ENCODE results near the gene FCHSD2. TPM values are rescaled to one million over a fixed set of nuclear protein-coding genes. Genes with fewer than 3 reads are reported as not detected.
"Not testable (repeated sequence)": the region's sequence is repeated elsewhere in the genome, so short reads cannot be mapped to it uniquely, and the experiment has no call there.

The FCHSD2 gene
- total RNA-seq, 1 donor from 2014 or later, result 20.4 TPM

DNA sequence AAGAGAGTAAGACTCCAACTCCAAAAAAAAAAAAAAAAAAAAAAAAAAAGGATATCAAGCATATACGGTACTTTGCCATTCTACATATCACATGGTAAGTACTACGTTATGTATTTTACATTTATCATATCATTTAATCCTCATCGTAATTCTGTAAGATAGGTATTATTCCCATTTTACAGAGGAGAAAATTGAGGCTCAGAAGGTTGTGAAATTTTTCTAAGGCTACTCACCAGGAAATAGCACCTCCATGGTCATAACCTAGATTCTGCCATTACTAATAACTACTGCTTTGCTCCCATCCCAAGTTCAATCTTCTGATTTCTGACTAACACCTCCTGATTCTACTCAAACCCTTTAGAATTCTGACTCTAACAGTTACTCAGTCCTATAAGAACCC lies 138.0 kb downstream of the FCHSD2 start:
- Mint-ChIP-seq H3K27me3 (no peaks in the 10 kb centered on the region), H3K4me3 (no peak overlapping the region), H3K4me1 (peaks cover 1% of the 10 kb centered on the region), H3K9me3 (peaks cover 7% of the 10 kb centered on the region), H3K36me3 (ENCODE audit: low read depth) (peaks cover 33% of the 10 kb centered on the region), H3K27ac (no peak overlapping the region)
- intact Hi-C loops (cut with micrococcal nuclease), result no loop called here
- DNase-seq, result no peak

DNA sequence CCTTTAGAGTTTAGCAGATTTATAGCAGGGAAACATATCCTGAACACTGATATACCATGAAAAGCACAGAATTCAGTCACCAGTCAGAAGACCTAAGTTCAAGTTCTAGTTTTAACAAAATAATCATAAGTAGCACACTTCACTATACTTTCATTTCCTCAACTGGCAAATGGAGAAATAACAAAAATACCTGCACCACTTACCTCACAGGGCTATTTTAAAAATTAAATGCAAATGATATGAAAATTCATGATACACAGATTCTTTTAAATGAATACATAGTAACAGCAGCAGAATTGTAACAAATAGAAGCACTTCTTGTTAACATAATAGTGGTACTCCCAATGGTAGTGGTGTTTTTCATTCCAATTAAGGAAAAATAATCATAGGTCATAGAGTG lies 139.0 kb downstream of the FCHSD2 start:
- H3K9me3 Mint-ChIP-seq, result peaks cover 7% of the 10 kb centered on the region
- H3K27ac Mint-ChIP-seq, result no peak overlapping the region
- peaks cover 27% of the 10 kb centered on the region for H3K36me3 Mint-ChIP-seq (ENCODE audit: low read depth)
- no peak for DNase-seq
- no peaks in the 10 kb centered on the region for H3K27me3 Mint-ChIP-seq
- no peak overlapping the region for H3K4me3 Mint-ChIP-seq
- intact Hi-C loops (cut with micrococcal nuclease), result no loop called here
- peaks cover 1% of the 10 kb centered on the region for H3K4me1 Mint-ChIP-seq

- Mint-ChIP-seq H3K9me3 (peaks cover 7% of the 10 kb centered on the region), H3K4me1 (peaks cover 1% of the 10 kb centered on the region), H3K27ac (no peak overlapping the region), H3K4me3 (no peak overlapping the region), H3K36me3 (ENCODE audit: low read depth) (peaks cover 21% of the 10 kb centered on the region), H3K27me3 (no peaks in the 10 kb centered on the region)
- DNase-seq, result no peak
- intact Hi-C loops (cut with micrococcal nuclease), result no loop called here
Measured at GRCh38 chr11:73002214-73002613, 139.9 kb downstream of the FCHSD2 start.

DNA sequence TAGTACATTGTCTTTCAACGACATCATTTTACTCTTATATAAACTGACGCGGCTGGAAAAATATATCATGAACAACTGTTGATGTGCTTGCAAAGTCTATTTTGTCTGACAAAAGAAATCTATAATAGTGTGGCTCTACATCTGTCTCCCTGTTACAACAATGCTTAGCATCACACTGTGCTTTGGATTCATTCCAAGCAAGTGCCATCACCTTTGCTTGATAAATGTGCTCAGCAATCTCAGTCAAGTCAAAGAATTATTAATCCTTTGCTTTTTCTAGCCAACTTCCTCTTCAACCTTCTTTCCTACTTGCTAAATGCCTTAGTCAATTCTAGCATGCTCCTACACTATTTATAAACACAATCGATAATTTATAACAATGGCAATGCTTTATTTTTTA lies 140.5 kb downstream of the FCHSD2 start:
- H3K4me1 Mint-ChIP-seq, result peaks cover 1% of the 10 kb centered on the region
- no peak overlapping the region for H3K4me3 Mint-ChIP-seq
- H3K9me3 Mint-ChIP-seq, result peaks cover 6% of the 10 kb centered on the region
- H3K36me3 Mint-ChIP-seq (ENCODE audit: low read depth), result peaks cover 20% of the 10 kb centered on the region
- no peaks in the 10 kb centered on the region for H3K27me3 Mint-ChIP-seq
- DNase-seq, result no peak
- intact Hi-C loops (cut with micrococcal nuclease), result no loop called here
- no peak overlapping the region for H3K27ac Mint-ChIP-seq

DNA sequence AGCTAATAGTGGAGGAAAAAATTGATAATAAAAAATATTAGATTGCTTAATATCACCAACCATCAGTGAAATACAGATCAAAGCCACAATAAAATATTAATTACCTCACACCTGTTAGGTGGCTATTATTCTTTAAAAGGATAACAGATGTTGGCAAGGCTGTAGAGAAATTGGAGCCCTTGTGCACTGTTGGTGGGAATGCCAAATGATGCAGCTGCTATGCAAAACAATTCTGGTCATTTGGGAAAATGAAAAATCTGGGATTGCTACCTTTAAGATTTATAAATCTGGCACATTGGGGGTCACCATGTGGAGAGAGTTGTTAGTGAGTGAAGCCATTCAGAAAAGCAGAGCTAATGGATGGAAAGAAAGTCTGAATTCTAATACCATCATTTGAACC lies 143.4 kb downstream of the FCHSD2 start:
- no peak for DNase-seq
- Mint-ChIP-seq H3K4me3 (no peak overlapping the region), H3K36me3 (ENCODE audit: low read depth) (peaks cover 17% of the 10 kb centered on the region), H3K9me3 (no peaks in the 10 kb centered on the region), H3K27ac (no peak overlapping the region), H3K27me3 (no peaks in the 10 kb centered on the region), H3K4me1 (no peaks in the 10 kb centered on the region)
- intact Hi-C loops (cut with micrococcal nuclease), result no loop called here

- H3K4me1 Mint-ChIP-seq, result no peaks in the 10 kb centered on the region
- intact Hi-C loops (cut with micrococcal nuclease), result no loop called here
- no peak overlapping the region for H3K4me3 Mint-ChIP-seq
- H3K9me3 Mint-ChIP-seq, result no peaks in the 10 kb centered on the region
- no peak for DNase-seq
- peaks cover 20% of the 10 kb centered on the region for H3K36me3 Mint-ChIP-seq (ENCODE audit: low read depth)
- no peak overlapping the region for H3K27ac Mint-ChIP-seq
- H3K27me3 Mint-ChIP-seq, result no peaks in the 10 kb centered on the region
Measured at GRCh38 chr11:72996959-72997358, 145.2 kb downstream of the FCHSD2 start.

DNA sequence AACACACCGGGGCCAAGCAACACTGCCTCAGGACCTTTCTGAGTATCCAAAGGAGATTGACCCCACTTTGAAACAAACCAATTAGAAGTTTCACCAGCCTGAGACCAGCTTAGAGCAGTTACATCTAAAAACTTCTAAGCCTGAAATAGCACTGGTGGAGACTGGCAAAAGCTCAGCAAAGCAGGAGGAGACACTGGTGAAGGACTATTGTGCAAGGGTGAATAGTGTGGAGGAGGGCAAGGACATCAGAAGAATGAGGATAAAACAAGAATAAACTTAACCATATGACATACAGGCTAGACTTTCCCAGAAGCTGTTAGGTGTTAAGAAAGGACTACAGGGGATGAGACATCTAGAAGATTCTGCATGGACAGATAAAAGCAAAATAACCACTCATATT lies 152.4 kb downstream of the FCHSD2 start:
- no peak overlapping the region for H3K27ac Mint-ChIP-seq
- H3K9me3 Mint-ChIP-seq, result no peaks in the 10 kb centered on the region
- peaks cover 24% of the 10 kb centered on the region for H3K36me3 Mint-ChIP-seq (ENCODE audit: low read depth)
- H3K27me3 Mint-ChIP-seq, result no peaks in the 10 kb centered on the region
- H3K4me3 Mint-ChIP-seq, result no peak overlapping the region
- intact Hi-C loops (cut with micrococcal nuclease), result no loop called here
- H3K4me1 Mint-ChIP-seq, result peaks cover 10% of the 10 kb centered on the region
- DNase-seq, result no peak

DNA sequence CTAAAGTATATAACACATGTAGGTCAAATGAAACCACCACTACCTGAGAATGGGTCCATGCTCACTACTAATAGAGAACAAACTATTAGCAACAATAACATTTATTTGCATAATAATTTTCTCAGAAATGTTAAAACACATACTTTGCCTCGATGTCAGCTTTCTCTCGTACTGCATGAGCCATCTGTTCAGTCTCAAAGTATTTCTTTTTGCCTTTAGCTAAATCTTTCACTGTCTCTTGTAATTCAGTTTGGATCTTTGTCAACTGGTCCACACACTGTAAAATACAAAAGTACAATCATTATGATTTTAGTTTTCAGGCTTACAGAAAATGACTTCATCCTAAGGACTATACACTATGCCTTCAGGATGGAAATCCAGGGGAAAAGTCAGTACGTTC lies 153.3 kb downstream of the FCHSD2 start:
- H3K36me3 Mint-ChIP-seq (ENCODE audit: low read depth), result peaks cover 20% of the 10 kb centered on the region
- no peak overlapping the region for H3K27ac Mint-ChIP-seq
- no peaks in the 10 kb centered on the region for H3K9me3 Mint-ChIP-seq
- intact Hi-C loops (cut with micrococcal nuclease), result no loop called here
- no peak overlapping the region for H3K4me3 Mint-ChIP-seq
- peaks cover 10% of the 10 kb centered on the region for H3K4me1 Mint-ChIP-seq
- no peak for DNase-seq
- H3K27me3 Mint-ChIP-seq, result no peaks in the 10 kb centered on the region

DNA sequence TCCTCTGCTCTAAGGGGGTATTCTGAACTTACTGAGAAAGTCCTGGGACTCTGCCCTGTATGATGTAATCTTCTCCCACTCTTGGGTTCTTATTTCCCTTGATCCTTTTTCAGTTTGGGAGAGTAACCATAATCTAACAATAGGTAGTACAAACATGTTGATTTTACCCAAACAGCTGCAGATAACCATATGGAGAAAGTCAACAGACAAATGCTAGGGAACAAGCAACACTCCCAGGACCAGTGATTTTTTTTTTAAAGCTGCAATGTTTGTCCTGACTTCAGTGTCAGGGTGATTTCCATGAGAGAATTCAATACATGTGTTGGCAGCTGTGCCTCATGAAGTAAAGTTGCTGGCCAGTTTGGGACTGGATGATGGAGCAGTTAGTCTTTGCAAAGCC lies 156.5 kb downstream of the FCHSD2 start:
- H3K4me3 Mint-ChIP-seq, result no peak overlapping the region
- no peak for DNase-seq
- intact Hi-C loops (cut with micrococcal nuclease), result no loop called here
- peaks cover 13% of the 10 kb centered on the region for H3K4me1 Mint-ChIP-seq
- H3K27ac Mint-ChIP-seq, result no peak overlapping the region
- H3K9me3 Mint-ChIP-seq, result no peaks in the 10 kb centered on the region
- no peaks in the 10 kb centered on the region for H3K27me3 Mint-ChIP-seq
- H3K36me3 Mint-ChIP-seq (ENCODE audit: low read depth), result peaks cover 27% of the 10 kb centered on the region

DNA sequence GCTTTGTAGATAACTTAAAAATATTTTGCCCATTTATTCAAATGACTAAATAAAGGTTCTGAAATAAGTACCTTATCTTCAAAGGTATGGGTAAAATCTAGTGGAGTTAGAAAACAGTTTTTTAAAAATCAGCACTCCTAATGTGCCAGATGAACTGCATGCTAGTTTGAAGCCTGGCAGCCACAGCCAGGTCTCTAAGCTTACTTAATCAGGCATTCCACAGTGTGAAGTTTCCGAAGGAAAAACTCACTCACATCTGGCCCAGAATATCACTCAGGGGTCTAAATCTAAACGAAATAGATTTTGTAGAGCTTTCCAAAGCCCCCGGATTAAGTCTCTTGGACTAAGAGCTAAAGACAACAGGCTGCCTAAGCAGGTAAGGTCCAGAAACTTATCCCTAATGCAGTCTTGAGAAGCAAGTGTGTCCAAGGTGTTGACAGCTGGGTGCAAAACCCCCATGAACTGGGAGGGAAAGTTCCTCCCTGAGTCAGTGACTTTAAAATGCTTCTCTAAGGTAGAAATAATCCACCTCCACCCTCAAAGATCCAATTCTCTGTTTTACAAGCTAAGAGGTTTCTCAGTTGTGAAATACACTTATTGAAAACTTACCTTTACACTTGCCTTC lies 157.6 kb downstream of the FCHSD2 start:
- Mint-ChIP-seq H3K27ac (no peak overlapping the region), H3K4me3 (no peak overlapping the region), H3K9me3 (no peaks in the 10 kb centered on the region), H3K27me3 (no peaks in the 10 kb centered on the region), H3K4me1 (peaks cover 6% of the 10 kb centered on the region), H3K36me3 (ENCODE audit: low read depth) (peaks cover 31% of the 10 kb centered on the region)
- intact Hi-C loops (cut with micrococcal nuclease), result no loop called here
- no peak for DNase-seq

DNA sequence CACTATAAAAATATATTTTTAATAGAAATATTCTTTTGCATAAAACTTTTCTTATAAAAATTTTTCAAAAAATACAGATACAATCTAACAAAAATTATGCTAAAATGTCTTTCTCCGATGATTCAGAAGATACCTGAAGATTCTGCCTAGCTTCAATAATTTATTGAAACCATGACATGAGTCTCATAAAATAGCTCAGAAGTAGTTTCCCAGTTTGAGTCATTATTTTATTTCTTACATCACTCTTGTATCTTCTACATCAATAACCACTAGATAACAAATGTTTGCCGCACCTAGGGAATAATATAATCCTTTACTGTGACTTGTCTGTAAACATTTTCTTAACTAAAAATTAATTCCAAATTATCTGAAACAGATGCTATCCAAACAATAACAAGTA lies 158.6 kb downstream of the FCHSD2 start:
- peaks cover 6% of the 10 kb centered on the region for H3K4me1 Mint-ChIP-seq
- no peak for DNase-seq
- intact Hi-C loops (cut with micrococcal nuclease), result no loop called here
- peaks cover 1% of the 10 kb centered on the region for H3K9me3 Mint-ChIP-seq
- no peaks in the 10 kb centered on the region for H3K27me3 Mint-ChIP-seq
- H3K27ac Mint-ChIP-seq, result no peak overlapping the region
- no peak overlapping the region for H3K4me3 Mint-ChIP-seq
- H3K36me3 Mint-ChIP-seq (ENCODE audit: low read depth), result peaks cover 34% of the 10 kb centered on the region

GRCh38 chr11:72981971-72982685 lies 160.0 kb downstream of the FCHSD2 start:
- Mint-ChIP-seq H3K4me3 (no peak overlapping the region), H3K27ac (peak overlapping the region; percentile 7)
- DNase-seq, result no peak

DNA sequence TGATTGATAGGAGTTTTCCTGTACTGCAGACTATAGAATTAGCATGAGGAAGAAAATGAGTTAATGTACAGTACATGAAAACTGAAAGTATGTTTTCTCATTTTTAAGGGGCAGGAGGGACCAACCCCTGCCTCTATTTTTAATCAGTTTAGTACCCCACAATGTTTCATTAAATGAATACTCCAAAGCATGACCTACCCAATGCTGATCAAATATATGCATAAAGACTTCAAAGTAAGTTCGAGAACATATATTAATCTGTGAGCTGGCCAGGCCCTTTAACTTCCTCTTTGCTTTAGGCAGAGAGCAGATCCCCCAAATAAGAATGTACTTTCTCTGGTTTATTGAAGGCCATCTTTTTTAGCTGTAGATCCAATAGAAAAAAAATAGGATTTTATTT lies 161.0 kb downstream of the FCHSD2 start:
- intact Hi-C loops (cut with micrococcal nuclease), result no loop called here
- H3K4me1 Mint-ChIP-seq, result peaks cover 9% of the 10 kb centered on the region
- H3K4me3 Mint-ChIP-seq, result no peak overlapping the region
- H3K36me3 Mint-ChIP-seq (ENCODE audit: low read depth), result peaks cover 44% of the 10 kb centered on the region
- H3K9me3 Mint-ChIP-seq, result peaks cover 4% of the 10 kb centered on the region
- no peaks in the 10 kb centered on the region for H3K27me3 Mint-ChIP-seq
- no peak for DNase-seq
- H3K27ac Mint-ChIP-seq, result no peak overlapping the region

More at GRCh38 chr11:72981971-72982685, 160.0 kb downstream of the FCHSD2 start:
- Mint-ChIP-seq H3K36me3 (ENCODE audit: low read depth) (peaks cover 42% of the 10 kb centered on the region), H3K4me1 (peaks cover 4% of the 10 kb centered on the region), H3K9me3 (peaks cover 4% of the 10 kb centered on the region), H3K27me3 (no peaks in the 10 kb centered on the region)
- intact Hi-C loops (cut with micrococcal nuclease), result no loop called here

GRCh38 chr11:72977782-72978181 lies 164.3 kb downstream of the FCHSD2 start:
- intact Hi-C loops (cut with micrococcal nuclease); DNase-seq; H3K27me3 Mint-ChIP-seq; H3K27ac Mint-ChIP-seq; H3K4me3 Mint-ChIP-seq: not testable (repeated sequence)
- Mint-ChIP-seq H3K9me3 (peaks cover 22% of the 10 kb centered on the region), H3K36me3 (ENCODE audit: low read depth) (peaks cover 66% of the 10 kb centered on the region), H3K4me1 (peaks cover 25% of the 10 kb centered on the region)

- intact Hi-C loops (cut with micrococcal nuclease); DNase-seq; H3K27ac Mint-ChIP-seq; H3K27me3 Mint-ChIP-seq; H3K4me3 Mint-ChIP-seq: not testable (repeated sequence)
- H3K4me1 Mint-ChIP-seq, result peaks cover 31% of the 10 kb centered on the region
- H3K9me3 Mint-ChIP-seq, result peaks cover 22% of the 10 kb centered on the region
- peaks cover 69% of the 10 kb centered on the region for H3K36me3 Mint-ChIP-seq (ENCODE audit: low read depth)
Measured at GRCh38 chr11:72976522-72976892, 165.6 kb downstream of the FCHSD2 start.

Data from activated CD4-positive, alpha-beta T cell treated with anti-CD3 and anti-CD28 coated beads, Interleukin-2, amount 10 ng/mL, durations not matched to agents 24 days and 14 days (primary cell).